ENCODE data around the gene RSRC1. TPM values are rescaled to one million over a fixed set of nuclear protein-coding genes. Genes with fewer than 3 reads are reported as not detected.

Gene RSRC1
- total RNA-seq, 1 donor from 2014 or later, result 46.9 TPM

DNA sequence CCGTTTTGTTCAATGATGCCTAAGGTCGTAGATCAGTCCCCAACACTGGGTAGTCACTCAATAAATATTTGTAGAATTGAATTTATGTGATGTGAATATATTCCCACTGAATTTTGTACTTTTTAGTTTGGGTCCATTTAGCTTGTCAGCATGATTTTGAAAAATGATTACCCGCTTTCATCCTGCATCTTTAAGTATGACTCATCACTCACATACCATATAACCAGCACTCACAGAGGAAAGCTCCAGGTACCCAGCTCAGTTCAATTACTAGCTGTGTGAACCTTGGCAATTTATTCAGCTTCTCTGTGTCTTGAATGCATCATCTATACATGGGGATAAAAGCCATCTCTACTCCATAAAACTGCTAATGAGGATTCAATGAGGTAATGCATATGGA lies 458.9 kb downstream of the RSRC1 start:
- no peak overlapping the region for H3K4me3 Mint-ChIP-seq (ENCODE audit: low read depth)
- no peak overlapping the region for H3K27ac Mint-ChIP-seq
- intact Hi-C loops (cut with micrococcal nuclease), result no loop called here
- H3K36me3 Mint-ChIP-seq (ENCODE audit: low read depth), result no peaks in the 10 kb centered on the region
- peaks cover 8% of the 10 kb centered on the region for H3K9me3 Mint-ChIP-seq
- peaks cover 11% of the 10 kb centered on the region for H3K4me1 Mint-ChIP-seq (ENCODE audit: low read depth)
- no peak for DNase-seq (ENCODE audit: low spot score)
- peaks cover 23% of the 10 kb centered on the region for H3K27me3 Mint-ChIP-seq (ENCODE audit: low read depth)

DNA sequence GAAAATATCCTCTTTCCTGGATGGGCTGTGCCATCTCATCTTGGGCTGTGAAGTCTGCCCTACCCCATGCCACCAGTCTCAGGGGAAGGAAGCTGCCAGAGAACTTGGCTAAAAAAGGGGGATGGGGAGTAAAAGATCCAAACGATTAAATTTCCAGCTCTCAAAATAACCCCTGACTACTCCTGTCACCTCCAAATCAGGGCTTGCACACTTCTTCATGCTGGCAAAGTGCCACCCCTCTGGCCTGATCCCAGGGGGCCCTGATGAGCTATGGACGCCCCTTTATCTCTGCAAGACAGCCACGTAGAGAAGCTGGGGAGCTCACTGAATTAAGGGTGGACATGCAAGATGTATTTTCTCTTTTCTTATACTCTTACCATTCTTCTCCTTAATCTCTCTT lies 459.9 kb downstream of the RSRC1 start:
- intact Hi-C loops (cut with micrococcal nuclease), result loop anchor here (5.0 to 10.0 kb wide), 2 partner anchors 73 to 225 kb away; partner anchors contain the start of gene GFM1
- H3K4me1 Mint-ChIP-seq (ENCODE audit: low read depth), result peaks cover 11% of the 10 kb centered on the region

DNA sequence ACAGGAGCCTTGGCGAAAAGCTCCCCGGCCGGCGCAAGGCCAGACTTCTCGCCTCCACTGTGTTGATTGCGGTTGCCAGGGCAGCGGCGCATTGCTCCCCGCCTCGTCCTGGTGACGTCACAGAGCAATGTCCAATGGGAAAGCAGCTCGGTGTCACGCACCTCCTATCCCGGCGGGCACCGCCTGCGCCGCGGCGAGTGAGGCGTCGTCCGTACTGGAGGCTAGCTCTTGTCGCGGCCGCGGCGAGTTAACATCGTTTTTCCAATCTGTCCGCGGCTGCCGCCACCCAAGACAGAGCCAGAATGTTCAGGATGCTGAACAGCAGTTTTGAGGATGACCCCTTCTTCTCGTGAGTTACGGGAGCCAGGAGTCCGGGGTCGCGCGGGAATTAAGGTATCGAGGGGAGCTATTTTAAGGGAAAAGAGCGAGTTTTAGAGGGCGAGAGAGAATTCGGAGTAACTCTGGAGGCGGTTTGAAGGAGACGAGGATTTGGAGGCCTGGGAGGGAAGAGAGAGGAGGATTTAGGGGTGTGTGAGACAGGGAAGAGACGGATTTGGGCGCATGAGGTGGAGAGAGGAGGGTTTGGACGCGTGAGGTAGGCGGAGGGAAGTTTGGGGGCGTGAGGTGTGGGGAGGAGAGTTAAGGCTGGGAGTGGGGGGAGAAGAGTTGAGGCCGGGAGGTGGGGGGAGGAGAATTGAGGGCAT lies 461.3 kb downstream of the RSRC1 start, which contains the start of gene MLF1:
MLF1 (plus strand) TSS at position 196 of the 704 bp plus-strand sequence; CDS start at position 303, 107 bp downstream.
- peak within 1 kb of the TSS; percentile 85 for H3K4me3 Mint-ChIP-seq (ENCODE audit: low read depth)
- peak; percentile 81 for DNase-seq (ENCODE audit: low spot score)
- H3K36me3 Mint-ChIP-seq (ENCODE audit: low read depth), result no peaks in the 10 kb centered on the region
- H3K4me1 Mint-ChIP-seq (ENCODE audit: low read depth), result peaks cover 11% of the 10 kb centered on the region
- H3K9me3 Mint-ChIP-seq, result no peaks in the 10 kb centered on the region
- intact Hi-C loops (cut with micrococcal nuclease), result loop anchor here (5.0 to 10.0 kb wide), 2 partner anchors 71 to 224 kb away; partner anchors contain the start of gene GFM1
- H3K27me3 Mint-ChIP-seq (ENCODE audit: low read depth), result peaks cover 23% of the 10 kb centered on the region
- H3K27ac Mint-ChIP-seq, result peak within 1 kb of the TSS; percentile 72

More for the DNA sequence above, 459.9 kb downstream of the RSRC1 start:
- Mint-ChIP-seq H3K27ac (no peak overlapping the region), H3K36me3 (ENCODE audit: low read depth) (no peaks in the 10 kb centered on the region), H3K4me3 (ENCODE audit: low read depth) (no peak overlapping the region), H3K27me3 (ENCODE audit: low read depth) (peaks cover 23% of the 10 kb centered on the region), H3K9me3 (peaks cover 8% of the 10 kb centered on the region)
- no peak for DNase-seq (ENCODE audit: low spot score)

DNA sequence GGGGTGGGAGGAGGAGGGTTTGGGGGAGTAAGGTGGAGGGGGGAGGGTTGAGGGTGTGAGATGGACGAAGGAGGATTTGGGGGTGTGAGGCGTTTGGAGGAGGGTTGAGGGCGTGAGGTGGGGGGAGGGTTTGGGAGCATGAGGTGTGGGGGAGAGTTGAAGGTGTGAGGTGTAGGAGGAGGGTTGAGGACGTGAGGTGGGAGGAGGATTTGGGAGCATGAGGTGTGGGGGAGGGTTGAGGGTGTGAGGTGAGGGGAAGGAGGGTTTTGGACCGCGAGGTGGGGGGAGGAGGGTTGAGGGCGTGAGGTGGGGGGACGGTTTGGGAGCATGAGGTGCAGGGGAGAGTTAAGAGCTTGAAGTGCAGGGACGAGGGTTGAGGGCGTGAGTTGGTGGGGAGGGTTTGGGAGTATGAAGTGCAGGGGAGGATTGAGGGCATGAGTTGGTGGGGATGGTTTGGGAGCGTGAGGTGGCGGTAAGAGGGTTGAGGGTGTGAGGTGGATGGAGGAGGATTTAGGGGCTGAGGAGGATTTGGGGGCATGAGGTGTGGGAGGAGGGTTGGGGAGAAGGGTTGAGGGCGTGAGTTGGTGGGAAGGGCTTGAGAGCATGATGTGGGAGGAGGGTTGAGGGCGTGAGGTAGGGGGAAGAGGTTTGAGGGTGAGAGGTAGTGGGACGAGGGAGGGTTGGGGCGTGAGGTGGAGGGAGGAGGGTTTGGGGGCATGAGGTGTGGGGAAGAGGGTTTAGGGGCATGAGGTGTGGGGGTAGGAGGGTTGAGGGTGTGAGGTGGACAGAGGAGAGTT lies 462.3 kb downstream of the RSRC1 start:
- Mint-ChIP-seq H3K4me3 (ENCODE audit: low read depth) (no peak overlapping the region), H3K27me3 (ENCODE audit: low read depth) (peaks cover 23% of the 10 kb centered on the region)

DNA sequence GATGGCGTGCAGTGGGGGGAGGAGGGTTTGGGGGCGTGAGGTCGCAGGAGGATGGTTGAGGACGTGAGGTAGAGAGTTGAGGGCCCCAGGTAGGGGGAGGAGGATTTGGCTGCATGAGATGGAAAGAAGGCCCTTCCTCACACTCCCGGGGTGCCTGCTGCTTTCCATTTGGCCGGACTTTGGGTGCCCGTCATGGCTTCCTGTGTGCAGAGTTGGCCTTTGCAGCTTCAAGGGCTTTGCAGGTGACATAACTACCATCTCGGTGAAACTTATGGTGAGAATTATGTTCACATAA lies 462.8 kb downstream of the RSRC1 start:
- Mint-ChIP-seq H3K27ac (no peak overlapping the region), H3K36me3 (ENCODE audit: low read depth) (no peaks in the 10 kb centered on the region), H3K4me1 (ENCODE audit: low read depth) (peaks cover 11% of the 10 kb centered on the region), H3K27me3 (ENCODE audit: low read depth) (peaks cover 23% of the 10 kb centered on the region), H3K4me3 (ENCODE audit: low read depth) (no peak overlapping the region), H3K9me3 (no peaks in the 10 kb centered on the region)
- DNase-seq (ENCODE audit: low spot score), result no peak
- intact Hi-C loops (cut with micrococcal nuclease), result loop anchor here (5.0 to 10.0 kb wide), 2 partner anchors 70 to 222 kb away; partner anchors contain the start of gene GFM1

More for the DNA sequence above, 462.3 kb downstream of the RSRC1 start:
- Mint-ChIP-seq H3K27ac (no peak overlapping the region), H3K36me3 (ENCODE audit: low read depth) (no peaks in the 10 kb centered on the region), H3K9me3 (no peaks in the 10 kb centered on the region), H3K4me1 (ENCODE audit: low read depth) (peaks cover 11% of the 10 kb centered on the region)
- DNase-seq (ENCODE audit: low spot score), result no peak
- intact Hi-C loops (cut with micrococcal nuclease), result loop anchor here (5.0 to 10.0 kb wide), 2 partner anchors 70 to 223 kb away; partner anchors contain the start of gene GFM1

DNA sequence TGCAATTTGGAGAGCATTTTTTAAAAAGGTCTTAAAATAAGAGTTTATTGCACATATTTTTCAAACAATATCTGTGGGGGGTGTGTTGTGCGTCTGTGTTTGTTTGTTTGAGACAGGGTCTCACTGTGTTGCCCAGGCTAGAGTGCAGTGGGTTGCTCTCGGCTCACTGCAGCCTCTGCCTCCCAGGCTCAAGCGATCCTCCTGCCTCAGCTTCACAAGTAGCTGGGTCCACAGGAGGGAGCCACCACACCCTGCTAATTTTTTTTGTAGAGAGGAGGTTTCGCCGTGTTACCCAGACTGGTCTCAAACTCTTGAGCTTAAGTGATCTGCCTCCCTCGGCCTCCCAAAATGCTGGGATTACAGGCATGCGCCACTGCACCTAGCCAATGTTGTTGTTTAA lies 463.8 kb downstream of the RSRC1 start:
- peaks cover 26% of the 10 kb centered on the region for H3K27me3 Mint-ChIP-seq (ENCODE audit: low read depth)
- H3K4me3 Mint-ChIP-seq (ENCODE audit: low read depth), result no peak overlapping the region
- H3K27ac Mint-ChIP-seq, result no peak overlapping the region
- peaks cover 11% of the 10 kb centered on the region for H3K4me1 Mint-ChIP-seq (ENCODE audit: low read depth)
- DNase-seq (ENCODE audit: low spot score), result no peak
- intact Hi-C loops (cut with micrococcal nuclease), result loop anchor here (5.0 to 10.0 kb wide), 2 partner anchors 69 to 221 kb away; partner anchors contain the start of gene GFM1
- no peaks in the 10 kb centered on the region for H3K9me3 Mint-ChIP-seq
- no peaks in the 10 kb centered on the region for H3K36me3 Mint-ChIP-seq (ENCODE audit: low read depth)

DNA sequence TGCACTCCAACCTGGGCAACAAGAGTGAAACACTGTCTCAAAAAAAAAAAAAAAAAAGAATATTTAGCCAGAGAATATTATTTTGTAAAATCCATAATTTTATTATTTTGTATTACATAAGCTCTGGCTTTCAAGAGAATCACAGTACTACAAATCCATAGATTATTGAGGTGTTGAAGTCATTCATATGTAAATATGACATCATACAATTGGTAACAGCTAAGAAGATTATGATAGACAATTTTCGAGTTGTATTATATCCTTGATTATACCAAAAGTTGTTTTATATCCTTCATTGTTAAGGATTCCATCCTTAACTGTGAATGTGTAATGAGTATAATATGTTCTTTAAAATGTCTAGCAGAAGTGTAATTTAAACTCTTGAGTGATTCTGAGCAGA lies 464.8 kb downstream of the RSRC1 start:
- intact Hi-C loops (cut with micrococcal nuclease), result loop anchor here (5.0 to 10.0 kb wide), 2 partner anchors 68 to 220 kb away; partner anchors contain the start of gene GFM1
- Mint-ChIP-seq H3K27ac (no peak overlapping the region), H3K4me3 (ENCODE audit: low read depth) (no peak overlapping the region), H3K27me3 (ENCODE audit: low read depth) (peaks cover 19% of the 10 kb centered on the region), H3K4me1 (ENCODE audit: low read depth) (peaks cover 11% of the 10 kb centered on the region), H3K9me3 (no peaks in the 10 kb centered on the region), H3K36me3 (ENCODE audit: low read depth) (no peaks in the 10 kb centered on the region)
- no peak for DNase-seq (ENCODE audit: low spot score)

DNA sequence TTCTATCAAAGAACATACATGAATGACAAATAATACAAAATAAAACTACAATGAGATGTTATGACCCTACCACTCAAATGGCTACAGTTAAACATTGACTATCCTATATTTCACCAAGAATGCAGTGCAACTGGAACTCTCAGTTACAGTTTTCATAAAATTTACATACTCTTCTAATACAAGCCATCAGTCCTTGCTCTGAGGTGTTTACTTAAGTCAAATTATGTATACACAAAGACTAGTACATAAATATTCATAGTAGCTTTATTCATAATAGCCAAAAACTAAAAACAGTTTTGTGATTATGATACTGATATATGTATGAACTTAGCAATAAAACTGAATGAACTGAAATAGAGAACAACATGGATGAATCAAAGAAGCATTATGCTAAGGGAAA lies 480.3 kb downstream of the RSRC1 start:
- Mint-ChIP-seq H3K4me3 (ENCODE audit: low read depth) (no peak overlapping the region), H3K27ac (no peak overlapping the region), H3K4me1 (ENCODE audit: low read depth) (no peaks in the 10 kb centered on the region), H3K9me3 (no peaks in the 10 kb centered on the region), H3K27me3 (ENCODE audit: low read depth) (peaks cover 6% of the 10 kb centered on the region), H3K36me3 (ENCODE audit: low read depth) (no peaks in the 10 kb centered on the region)
- intact Hi-C loops (cut with micrococcal nuclease), result no loop called here
- no peak for DNase-seq (ENCODE audit: low spot score)

Other genes with a start within 250 kb of the RSRC1 start
- not detected in 2 replicates for gene SHOX2, start 3.7 kb upstream of the RSRC1 start, total RNA-seq